LNCaP clone FGC (cell line): ENCODE measurements around the gene OLFM1.

ENCODE experiments used
- DNase-seq: peaks from one replicate; pipeline ENCODE4 v3.0.0-alpha.2; 2011; ENCODE audit warnings: low read depth
- H3K4me3 ChIP-seq: 2 replicates; pipeline ENCODE4 v1.5.1; 2011; ENCODE audit warnings: mild to moderate bottlenecking, low read depth, low read length, control low read depth
- TF ChIP-seq, protein P1 (sequence below): IDR thresholded peaks from 2 replicates; pipeline ENCODE4 v1.5.1; 2012; ENCODE audit warnings: mild to moderate bottlenecking; ENCODE audit not compliant: control insufficient read depth, insufficient read depth; ENCODE audit errors: extremely low read depth

The OLFM1 gene

DNA sequence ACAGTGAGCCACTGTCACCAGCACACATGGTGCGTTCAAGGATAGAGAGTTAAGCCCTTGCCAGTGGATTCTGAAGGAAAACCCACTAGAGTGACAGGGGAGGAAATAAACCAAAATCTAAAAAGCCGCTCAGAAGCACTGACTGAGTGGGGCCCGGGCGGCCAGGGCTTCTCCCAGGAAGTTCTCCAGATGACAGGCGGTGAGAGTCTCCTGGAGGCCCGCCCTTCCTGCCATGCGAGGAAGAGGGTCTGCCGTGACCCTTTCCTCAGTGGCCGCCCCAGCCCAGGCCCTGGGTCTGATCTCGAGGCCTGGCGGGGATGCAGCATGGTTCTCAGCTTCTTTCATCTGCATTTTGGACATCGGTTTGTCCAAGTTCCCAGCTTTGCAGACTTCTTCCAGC, 14.9 kb downstream of the OLFM1 start:
- H3K4me3 ChIP-seq: no peak overlapping the region
- no peak for DNase-seq
- TF ChIP-seq, protein P1, sequence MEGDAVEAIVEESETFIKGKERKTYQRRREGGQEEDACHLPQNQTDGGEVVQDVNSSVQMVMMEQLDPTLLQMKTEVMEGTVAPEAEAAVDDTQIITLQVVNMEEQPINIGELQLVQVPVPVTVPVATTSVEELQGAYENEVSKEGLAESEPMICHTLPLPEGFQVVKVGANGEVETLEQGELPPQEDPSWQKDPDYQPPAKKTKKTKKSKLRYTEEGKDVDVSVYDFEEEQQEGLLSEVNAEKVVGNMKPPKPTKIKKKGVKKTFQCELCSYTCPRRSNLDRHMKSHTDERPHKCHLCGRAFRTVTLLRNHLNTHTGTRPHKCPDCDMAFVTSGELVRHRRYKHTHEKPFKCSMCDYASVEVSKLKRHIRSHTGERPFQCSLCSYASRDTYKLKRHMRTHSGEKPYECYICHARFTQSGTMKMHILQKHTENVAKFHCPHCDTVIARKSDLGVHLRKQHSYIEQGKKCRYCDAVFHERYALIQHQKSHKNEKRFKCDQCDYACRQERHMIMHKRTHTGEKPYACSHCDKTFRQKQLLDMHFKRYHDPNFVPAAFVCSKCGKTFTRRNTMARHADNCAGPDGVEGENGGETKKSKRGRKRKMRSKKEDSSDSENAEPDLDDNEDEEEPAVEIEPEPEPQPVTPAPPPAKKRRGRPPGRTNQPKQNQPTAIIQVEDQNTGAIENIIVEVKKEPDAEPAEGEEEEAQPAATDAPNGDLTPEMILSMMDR: no peak

GRCh38 chr9:135103001-135103446, 15.6 kb downstream of the OLFM1 start:
- TF ChIP-seq, protein P1: no peak
- no peak for DNase-seq
- no peak overlapping the region for H3K4me3 ChIP-seq

DNA sequence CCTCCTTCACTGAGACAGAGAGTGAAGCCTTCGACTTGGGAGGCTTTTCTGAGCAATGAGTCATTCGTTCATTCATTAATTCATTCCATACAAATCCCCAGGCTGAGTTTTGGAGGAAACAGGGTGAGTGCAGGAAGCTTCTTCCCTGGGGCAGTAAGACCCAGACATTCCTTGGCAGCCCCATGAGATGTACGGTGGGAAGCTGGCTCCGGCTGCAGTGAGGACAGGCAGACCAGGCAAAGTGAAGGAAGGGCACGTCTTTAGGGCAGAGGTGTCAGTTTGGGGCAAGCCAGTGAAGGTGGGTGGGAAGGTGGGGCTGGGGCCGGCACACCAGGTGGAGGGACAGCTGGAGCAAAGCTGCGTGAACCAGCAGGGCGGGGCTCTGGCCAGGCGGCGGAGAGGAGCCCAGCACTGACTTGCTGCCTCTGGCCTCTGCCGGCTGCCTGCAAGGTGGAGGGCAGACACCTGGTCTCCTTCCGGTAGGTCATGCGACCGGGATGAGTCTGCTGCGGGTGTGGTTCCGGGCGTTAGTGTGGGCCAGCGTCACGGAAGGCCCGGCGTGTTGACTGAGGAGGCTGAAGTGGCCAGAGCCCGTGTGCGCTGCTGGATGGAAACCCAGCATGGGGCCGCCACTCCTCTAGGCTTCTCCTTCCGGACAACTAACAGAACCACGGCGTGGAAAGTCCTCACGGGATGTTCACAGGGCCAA, 16.6 kb downstream of the OLFM1 start:
- TF ChIP-seq, protein P1: no peak
- no peak overlapping the region for H3K4me3 ChIP-seq
- DNase-seq: no peak

- no peak overlapping the region for H3K4me3 ChIP-seq
- no peak for DNase-seq
- TF ChIP-seq, protein P1: no peak
Measured at GRCh38 chr9:135104761-135105160, 17.3 kb downstream of the OLFM1 start.

DNA sequence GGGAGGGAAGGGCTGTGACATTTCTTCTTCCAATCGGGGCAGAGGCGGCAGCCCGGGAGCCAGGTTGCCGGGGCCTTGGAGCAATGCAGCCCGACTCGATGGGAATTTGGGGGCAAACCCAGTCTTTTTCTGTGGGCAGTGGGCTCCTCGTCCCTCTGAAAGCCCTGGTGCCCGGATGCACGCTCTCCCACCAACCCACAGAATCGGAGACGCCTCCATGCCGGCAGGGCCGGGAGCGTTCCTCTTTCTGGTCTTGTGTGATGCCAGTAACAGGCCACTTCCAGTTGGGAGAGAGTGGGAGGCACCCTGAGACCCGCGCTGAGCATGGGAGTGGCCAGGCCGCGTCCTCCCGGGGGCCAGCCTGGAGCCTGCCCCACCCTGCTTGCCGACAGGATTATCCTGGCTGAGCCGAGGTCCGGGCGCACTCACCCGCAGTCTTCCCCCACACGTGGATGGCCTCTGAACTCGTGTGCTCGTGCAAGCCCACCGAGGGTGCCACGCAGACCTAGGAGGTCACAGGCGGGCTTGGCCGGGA, 17.8 kb downstream of the OLFM1 start:
- no peak overlapping the region for H3K4me3 ChIP-seq
- no peak for DNase-seq
- TF ChIP-seq, protein P1: no peak

DNA sequence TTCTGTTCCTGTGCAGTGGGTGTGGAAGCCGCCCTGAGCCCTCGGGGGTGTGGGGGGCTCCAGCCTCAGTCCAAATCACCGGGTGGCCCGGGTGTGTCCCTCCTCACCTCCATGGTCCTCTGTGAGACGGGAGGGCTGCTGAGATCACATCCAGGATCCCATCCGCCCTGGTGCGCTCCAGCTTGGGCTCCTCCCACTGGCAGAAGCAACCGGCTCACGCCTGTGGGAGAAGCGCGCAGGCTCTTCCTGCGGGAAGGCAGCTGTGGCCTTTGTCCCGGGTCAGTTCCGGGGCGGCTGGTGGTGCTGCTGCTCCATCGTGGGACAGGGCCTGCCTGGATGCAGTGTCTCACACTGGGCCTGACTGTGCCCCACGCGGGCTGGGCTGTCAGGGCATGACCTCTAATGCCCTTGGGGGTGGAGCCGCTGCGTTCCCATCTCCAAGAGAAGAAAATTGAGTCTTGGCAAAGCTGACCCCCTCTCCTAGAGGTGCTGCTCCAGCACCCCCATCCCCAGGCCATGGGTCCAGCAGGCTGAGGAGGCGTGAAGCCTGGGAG, 18.5 kb downstream of the OLFM1 start:
- TF ChIP-seq, protein P1: no peak
- no peak for DNase-seq
- no peak overlapping the region for H3K4me3 ChIP-seq
